Effector CD8-positive, alpha-beta T cell (primary cell): ENCODE data around the gene PPM1F.
A peak's percentile ranks its signal among the peaks of the same experiment; 100 is the strongest.

Experiments
- DNase-seq: peaks from one replicate; lab custom pipeline; 2025; lab: John Stamatoyannopoulos, UW

Gene PPM1F

GRCh38 chr22:21975854-21976345 is 23.3 kb upstream of the PPM1F start:
- no peak for DNase-seq

- no peak for DNase-seq
These were observed 22.6 kb upstream of the PPM1F start for GRCh38 chr22:21975273-21975672.

- DNase-seq: no peak
These were observed 21.5 kb upstream of the PPM1F start for GRCh38 chr22:21974058-21974649.

- DNase-seq: no peak
These were observed 20.2 kb upstream of the PPM1F start for GRCh38 chr22:21972806-21973205.

- DNase-seq: peak; percentile 31
These were observed 19.7 kb upstream of the PPM1F start for GRCh38 chr22:21972293-21972779.

GRCh38 chr22:21971858-21972275 is 19.2 kb upstream of the PPM1F start:
- DNase-seq: no peak

- no peak for DNase-seq
These were observed 18.4 kb upstream of the PPM1F start for GRCh38 chr22:21970800-21971617.

GRCh38 chr22:21970037-21970799 is 17.6 kb upstream of the PPM1F start:
- DNase-seq: no peak

- no peak for DNase-seq
These were observed 15.9 kb upstream of the PPM1F start for GRCh38 chr22:21968452-21969129.

- no peak for DNase-seq
These were observed 15.1 kb upstream of the PPM1F start for GRCh38 chr22:21967693-21968271.

GRCh38 chr22:21966643-21967516 is 14.2 kb upstream of the PPM1F start:
- DNase-seq: no peak

GRCh38 chr22:21965762-21966288 is 13.2 kb upstream of the PPM1F start:
- DNase-seq: no peak

GRCh38 chr22:21964918-21965484 is 12.4 kb upstream of the PPM1F start:
- no peak for DNase-seq

- no peak for DNase-seq
These were observed 11.6 kb upstream of the PPM1F start for GRCh38 chr22:21964234-21964633.

GRCh38 chr22:21963790-21964211 is 11.2 kb upstream of the PPM1F start:
- DNase-seq: no peak

GRCh38 chr22:21963286-21963685 is 10.6 kb upstream of the PPM1F start:
- no peak for DNase-seq

- no peak for DNase-seq
These were observed 10.0 kb upstream of the PPM1F start for GRCh38 chr22:21962655-21962949.

GRCh38 chr22:21961886-21962654 is 9.4 kb upstream of the PPM1F start:
- no peak for DNase-seq
